Ovary (tissue), 9 donors: ENCODE measurements around the gene PPP2R5C. TPM values are rescaled to one million over a fixed set of nuclear protein-coding genes. Genes with fewer than 3 reads are reported as not detected.
"Not testable (repeated sequence)": the region's sequence is repeated elsewhere in the genome, so short reads cannot be mapped to it uniquely, and the experiment has no call there.

ENCODE experiments used
- DNase-seq, 5 donors: peaks; one replicate each; pipeline ENCODE4 v3.0.0-alpha.2; 2019 to 2020
- H3K27ac ChIP-seq, 2 donors: fragments of 200-600 bp; one replicate each; pipeline versions ENCODE4 v1.5.1 to v1.8.0; 2019 to 2022
- H3K27me3 ChIP-seq: fragments of 200-600 bp; one replicate; pipeline ENCODE4 v1.8.0; 2022
- H3K36me3 ChIP-seq: fragments of 200-600 bp; sonication (generic); one replicate; pipeline ENCODE4 v1.5.1; 2019
- H3K4me1 ChIP-seq: one replicate; pipeline ENCODE4 v1.8.1; 2013; ENCODE audit warnings: mild to moderate bottlenecking, moderate library complexity; ENCODE audit not compliant: insufficient read depth
- H3K4me3 ChIP-seq: fragments of 200-600 bp; sonication (generic); one replicate; pipeline ENCODE4 v1.5.1; 2017
- H3K9me3 ChIP-seq, 2 donors: fragments of 200-600 bp in 1 of 2; sonication (generic) in 1 of 2; one replicate each; pipeline versions ENCODE4 v1.5.1 to v1.8.1; 2013 to 2019; ENCODE audit warnings: mild to moderate bottlenecking in 1 of 2, moderate library complexity in 1 of 2
- CTCF ChIP-seq, 3 donors: fragments of 450-650 bp in 2 of 3; fragments of 200-600 bp in 1 of 3; IDR thresholded peaks; one replicate each; pipeline versions ENCODE4 v1.5.1 to v1.8.0; 2016 to 2022; ENCODE audit warnings: antibody characterized with exemption in 3 of 3, mild to moderate bottlenecking in 1 of 3
- EP300 ChIP-seq: sonication (generic); formaldehyde crosslinking; IDR thresholded peaks from one replicate; pipeline ENCODE4 v1.6.1; 2017; ENCODE audit warnings: antibody characterized with exemption
- POLR2A ChIP-seq: fragments of 450-650 bp; IDR thresholded peaks from one replicate; pipeline ENCODE4 v1.6.1; 2017; ENCODE audit warnings: antibody characterized with exemption, mild to moderate bottlenecking, moderate library complexity
- WGBS, 3 donors: extraction: QIAGEN DNeasy Blood & Tissue Kit in 1 of 3; methylation state at CpG; one replicate each; pipeline versions ENCODE4 v1.1.5 to v1.1.7; 2013 to 2017; 5-methylcytosine and 5-hydroxymethylcytosine counted together
- intact Hi-C, 4 donors: fragments of 100-400 bp; cut with DNase I; formaldehyde crosslinking; loops; one replicate each; pipeline versions ENCODE4 v1.11.0 to v1.15.1; 2022 to 2023
- polyA plus RNA-seq, 2 donors: library from polyadenylated mRNA; stranded (reverse); fragments of 200-250 nt in 1 of 2; fragments of 350-450 nt in 1 of 2; fragmentation: Illumina TruSeq in 1 of 2; extraction: RNeasy Lipid Tissue Mini Kit (QIAGEN cat#74804) in 1 of 2; gene quantifications; one replicate each; pipeline ENCODE4 v1.2.3, GENCODE V29; 2013 to 2014
- total RNA-seq, 7 donors: library from RNA; depleted of rRNA in 2 of 7; stranded (reverse); fragments of >200 nt in 2 of 7; fragmentation: NEBNext Ultra II Directional in 3 of 7; extraction: Animal tissue kit (Norgen Biotek cat#: 25700) in 3 of 7; gene quantifications; one replicate each; pipeline versions ENCODE4 v1.1.0 to v1.2.4, GENCODE V29; 2016 to 2023
- donor health status: DM: no; HTN: no; CAD: no; lungs with moderate emphysema.
- donor health status: DM: no; HTN: no; CAD: no.
- donor health status: Bipolar disorder and iron deficiency.
- donor health status: DM: yes; HTN: yes; CAD: no.
- donor health status: DM: no; HTN: no; CAD: no.
- donor health status: DM: yes; HTN: yes; CAD: no.

The PPP2R5C gene
- total and polyA plus RNA-seq, 9 donors = 52.8 to 136 (median 96.6) TPM

DNA sequence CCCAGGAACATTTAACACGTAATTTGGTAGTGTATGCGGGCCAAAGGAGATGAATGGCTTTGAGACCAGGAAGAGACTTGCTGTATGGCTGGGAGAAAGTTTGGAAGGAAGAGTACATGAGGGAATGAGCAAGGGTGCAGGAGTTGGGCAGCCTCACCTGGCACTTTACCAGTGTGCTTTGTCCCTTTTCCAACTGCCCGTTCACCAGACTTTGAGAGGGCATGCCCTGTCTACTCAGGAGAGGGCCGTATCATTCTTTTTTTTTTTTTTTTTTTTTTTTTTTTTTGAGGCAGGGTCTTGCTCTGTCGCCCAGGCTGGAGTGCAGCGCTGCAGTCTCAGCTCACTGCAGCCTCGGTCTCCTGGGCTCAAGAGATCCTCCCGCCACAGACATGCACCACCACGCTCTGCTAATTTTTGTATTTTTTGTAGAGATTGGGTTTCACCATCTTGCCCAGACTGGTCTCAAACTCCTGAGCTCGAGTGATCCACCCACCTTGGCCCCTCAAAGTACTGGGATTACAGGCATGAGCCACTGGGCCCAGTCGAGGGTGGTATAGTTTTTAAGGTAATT is 209.4 kb downstream of the PPP2R5C start:
- Histone ChIP-seq H3K9me3 (no peaks in the 10 kb centered on the region), H3K36me3 (no peaks in the 10 kb centered on the region), H3K27ac (no peak overlapping the region), H3K27me3 (no peaks in the 10 kb centered on the region), H3K4me3 (no peak overlapping the region), H3K4me1 (peaks cover 3% of the 10 kb centered on the region)
- WGBS, 3 donors = 78 to 90% (median 89%) methylated on average over 11 of the region's 11 CpGs
- TF ChIP-seq POLR2A (no peak), CTCF (IDR thresholded peaks at IDR 0.05) (no peak), EP300 (no peak)
- DNase-seq = no peak
- intact Hi-C loops = no loop called here

GRCh38 chr14:101971458-101971857 is 209.9 kb downstream of the PPP2R5C start:
- DNase-seq, intact Hi-C loops, H3K9me3 ChIP-seq, H3K27ac ChIP-seq, H3K4me3 ChIP-seq, H3K4me1 ChIP-seq, H3K27me3 ChIP-seq, H3K36me3 ChIP-seq: not testable (repeated sequence)
- WGBS, 3 donors = 82 to 86% (median 84%) methylated on average over 2 of the region's 2 CpGs

DNA sequence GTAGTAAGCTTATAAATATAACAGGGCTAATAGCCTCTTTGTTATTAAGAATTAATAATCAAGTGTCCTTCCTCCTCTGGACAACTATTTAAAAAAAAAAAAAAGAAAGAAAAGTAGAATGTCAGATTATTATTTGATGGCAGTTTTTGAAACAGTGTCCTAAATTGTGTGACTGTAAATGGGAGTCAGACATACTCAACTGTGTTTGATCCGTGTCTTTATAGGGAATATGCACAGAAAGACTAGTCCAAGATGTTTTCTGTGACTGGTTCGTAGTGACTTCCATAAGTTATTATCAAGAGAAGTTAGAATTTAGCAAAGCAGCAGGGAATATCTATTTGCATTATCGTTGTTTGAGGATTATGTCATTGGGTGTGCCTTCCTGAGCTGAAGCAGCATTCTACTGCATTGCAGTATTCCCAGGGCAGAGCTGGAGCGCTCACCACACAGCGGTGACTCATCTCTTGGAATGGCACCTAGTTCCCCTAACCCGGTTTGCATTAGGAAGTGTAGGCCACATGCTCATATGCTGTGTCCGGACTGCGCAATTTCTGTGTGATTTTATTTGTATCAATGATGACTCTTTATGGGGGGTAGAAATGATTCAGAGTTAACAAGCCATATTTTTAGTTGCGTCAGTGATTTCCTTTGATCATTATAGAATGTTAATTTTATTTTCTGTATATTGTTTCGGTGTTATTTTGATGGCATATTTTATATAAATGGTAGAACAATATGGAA is 210.8 kb downstream of the PPP2R5C start:
- intact Hi-C loops = no loop called here
- DNase-seq = peak; percentile 57 to 84 (median 63)
- Histone ChIP-seq H3K27me3 (no peaks in the 10 kb centered on the region), H3K27ac (peak overlapping the region in 1 of 2 donors; percentile 5), H3K4me1 (peaks cover 2% of the 10 kb centered on the region), H3K36me3 (no peaks in the 10 kb centered on the region), H3K4me3 (no peak overlapping the region), H3K9me3 (no peaks in the 10 kb centered on the region)
- TF ChIP-seq CTCF (IDR thresholded peaks at IDR 0.05) = no peak
- no peak for TF ChIP-seq EP300
- TF ChIP-seq POLR2A = no peak
- WGBS, 3 donors = 23 to 27% (median 24%) methylated on average over 10 of the region's 10 CpGs

DNA sequence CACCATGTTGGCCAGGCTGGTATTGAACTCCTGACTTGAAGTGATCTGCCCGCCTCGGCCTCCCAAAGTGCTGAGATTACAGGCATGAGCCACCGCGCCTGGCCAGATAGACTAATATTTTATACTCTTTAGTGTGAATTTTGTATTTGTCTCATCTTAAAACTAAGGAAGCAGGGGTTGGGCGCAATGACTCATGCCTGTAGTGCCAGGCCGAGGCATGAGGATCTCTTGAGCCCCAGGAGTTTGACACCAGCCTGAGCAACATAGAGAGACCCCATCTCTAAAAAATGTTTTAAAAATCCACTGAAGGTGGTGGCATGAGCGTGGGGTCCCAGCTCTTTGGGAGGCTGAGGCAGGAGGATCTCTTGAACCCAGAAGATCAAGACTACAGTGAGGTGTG is 211.8 kb downstream of the PPP2R5C start:
- intact Hi-C loops = no loop called here
- no peak overlapping the region for H3K4me3 ChIP-seq
- no peaks in the 10 kb centered on the region for H3K9me3 ChIP-seq
- no peak for DNase-seq
- no peaks in the 10 kb centered on the region for H3K36me3 ChIP-seq
- TF ChIP-seq CTCF (IDR thresholded peaks at IDR 0.05) = no peak
- no peak for TF ChIP-seq EP300
- no peak for TF ChIP-seq POLR2A
- H3K27ac ChIP-seq = no peak overlapping the region
- peaks cover 2% of the 10 kb centered on the region for H3K4me1 ChIP-seq
- no peaks in the 10 kb centered on the region for H3K27me3 ChIP-seq
- 92 to 95% (median 93%) methylated on average over 7 of the region's 7 CpGs for WGBS, 3 donors

- Histone ChIP-seq H3K9me3 (no peaks in the 10 kb centered on the region), H3K4me1 (peaks cover 2% of the 10 kb centered on the region), H3K27me3 (no peaks in the 10 kb centered on the region), H3K27ac (no peak overlapping the region), H3K4me3 (no peak overlapping the region), H3K36me3 (no peaks in the 10 kb centered on the region)
- intact Hi-C loops = no loop called here
- no peak for TF ChIP-seq POLR2A
- no peak for TF ChIP-seq CTCF (IDR thresholded peaks at IDR 0.05)
- TF ChIP-seq EP300 = no peak
- DNase-seq = no peak
- WGBS, 3 donors = 74 to 86% (median 82%) methylated on average over 7 of the region's 7 CpGs
Observed at GRCh38 chr14:101975231-101975630, 213.7 kb downstream of the PPP2R5C start.
